Esophagus squamous epithelium (tissue), 4 donors: ENCODE measurements around the gene ZNF609.

Experiments
- POLR2A ChIP-seq, 4 donors: fragments of 450-650 bp; IDR thresholded peaks; one replicate each; pipeline ENCODE4 v1.6.1; 2017; ENCODE audit warnings: antibody characterized with exemption in 4 of 4, mild to moderate bottlenecking in 4 of 4, moderate library complexity in 3 of 4
- TF ChIP-seq, protein P1 (sequence below), 6 experiments: fragments of 450-650 bp in 4 of 6; fragments of 200-600 bp in 2 of 6; sonication (generic) in 2 of 6; IDR thresholded peaks; one replicate each; pipeline ENCODE4 v1.5.1; 2016 to 2019; ENCODE audit warnings: antibody characterized with exemption in 6 of 6, mild to moderate bottlenecking in 4 of 6, moderate library complexity in 4 of 6

DNA sequence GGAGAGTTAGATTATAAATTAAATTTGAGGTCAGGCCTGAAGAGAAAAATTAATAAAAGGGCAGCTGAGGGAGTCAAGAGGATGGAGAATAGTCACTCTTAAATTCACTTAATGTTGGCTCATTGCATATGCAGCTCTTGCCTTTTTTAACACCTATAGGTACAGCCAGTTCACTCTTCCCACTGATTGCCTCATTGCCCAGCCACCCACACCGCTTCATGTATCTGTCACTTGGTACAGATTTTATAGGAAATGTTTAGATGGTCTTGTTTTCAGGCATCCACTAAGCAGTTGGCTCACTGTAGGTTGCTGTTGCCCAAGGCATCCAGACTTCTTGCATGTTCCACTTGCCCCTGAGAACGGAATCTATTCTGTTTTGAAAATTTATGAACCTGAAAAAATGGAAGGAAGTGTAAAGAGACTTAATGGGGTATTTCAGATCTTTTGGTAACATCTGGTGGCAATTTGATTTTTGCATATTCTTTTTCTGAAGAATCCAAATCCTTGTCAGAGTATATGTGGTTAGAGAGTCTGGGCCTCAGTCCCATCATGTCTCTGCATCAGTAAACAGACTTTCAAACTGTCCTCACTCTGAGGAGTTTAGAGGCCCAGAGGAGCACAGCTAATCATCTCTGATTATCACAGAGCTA, 163.1 kb downstream of the ZNF609 start:
- TF ChIP-seq, protein P1, sequence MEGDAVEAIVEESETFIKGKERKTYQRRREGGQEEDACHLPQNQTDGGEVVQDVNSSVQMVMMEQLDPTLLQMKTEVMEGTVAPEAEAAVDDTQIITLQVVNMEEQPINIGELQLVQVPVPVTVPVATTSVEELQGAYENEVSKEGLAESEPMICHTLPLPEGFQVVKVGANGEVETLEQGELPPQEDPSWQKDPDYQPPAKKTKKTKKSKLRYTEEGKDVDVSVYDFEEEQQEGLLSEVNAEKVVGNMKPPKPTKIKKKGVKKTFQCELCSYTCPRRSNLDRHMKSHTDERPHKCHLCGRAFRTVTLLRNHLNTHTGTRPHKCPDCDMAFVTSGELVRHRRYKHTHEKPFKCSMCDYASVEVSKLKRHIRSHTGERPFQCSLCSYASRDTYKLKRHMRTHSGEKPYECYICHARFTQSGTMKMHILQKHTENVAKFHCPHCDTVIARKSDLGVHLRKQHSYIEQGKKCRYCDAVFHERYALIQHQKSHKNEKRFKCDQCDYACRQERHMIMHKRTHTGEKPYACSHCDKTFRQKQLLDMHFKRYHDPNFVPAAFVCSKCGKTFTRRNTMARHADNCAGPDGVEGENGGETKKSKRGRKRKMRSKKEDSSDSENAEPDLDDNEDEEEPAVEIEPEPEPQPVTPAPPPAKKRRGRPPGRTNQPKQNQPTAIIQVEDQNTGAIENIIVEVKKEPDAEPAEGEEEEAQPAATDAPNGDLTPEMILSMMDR (IDR thresholded peaks at IDR 0.05): no peak
- TF ChIP-seq POLR2A (IDR thresholded peaks at IDR 0.05): no peak
